Measurements from ENCODE around the gene ADIG.
A peak's percentile ranks its signal among the peaks of the same experiment; 100 is the strongest.

Gene ADIG

DNA sequence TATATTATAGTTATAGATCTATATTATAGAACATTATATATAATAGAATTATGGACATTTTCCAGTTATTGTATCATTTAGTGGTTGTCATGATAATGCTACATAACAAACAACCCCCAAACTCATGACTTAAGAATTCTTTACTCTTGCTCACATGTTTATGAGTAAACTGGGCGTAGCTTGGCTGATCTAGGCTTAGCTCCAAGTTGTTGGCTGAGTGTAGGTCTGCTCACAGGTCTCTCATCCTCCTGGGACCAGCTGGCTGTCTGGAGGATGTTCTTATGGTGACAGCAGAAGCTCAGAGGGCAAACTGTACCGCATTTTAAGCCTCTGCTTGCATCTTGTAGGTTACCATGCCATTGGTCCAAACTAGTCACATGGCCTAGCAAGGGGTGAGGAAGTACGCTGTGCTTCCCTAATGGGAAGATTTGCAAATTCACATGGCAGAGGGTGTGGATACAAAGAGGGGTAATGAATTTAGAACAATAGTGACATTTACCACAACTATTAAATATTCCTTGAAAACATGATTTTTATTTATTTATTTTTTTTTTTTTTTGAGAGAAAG is 54.8 kb downstream of the ADIG start:
- DNase-seq = peak; percentile 21
